ENCODE data around the gene BHLHA9.
"Not testable (repeated sequence)": the region's sequence is repeated elsewhere in the genome, so short reads cannot be mapped to it uniquely, and the experiment has no call there.

Gene BHLHA9

DNA sequence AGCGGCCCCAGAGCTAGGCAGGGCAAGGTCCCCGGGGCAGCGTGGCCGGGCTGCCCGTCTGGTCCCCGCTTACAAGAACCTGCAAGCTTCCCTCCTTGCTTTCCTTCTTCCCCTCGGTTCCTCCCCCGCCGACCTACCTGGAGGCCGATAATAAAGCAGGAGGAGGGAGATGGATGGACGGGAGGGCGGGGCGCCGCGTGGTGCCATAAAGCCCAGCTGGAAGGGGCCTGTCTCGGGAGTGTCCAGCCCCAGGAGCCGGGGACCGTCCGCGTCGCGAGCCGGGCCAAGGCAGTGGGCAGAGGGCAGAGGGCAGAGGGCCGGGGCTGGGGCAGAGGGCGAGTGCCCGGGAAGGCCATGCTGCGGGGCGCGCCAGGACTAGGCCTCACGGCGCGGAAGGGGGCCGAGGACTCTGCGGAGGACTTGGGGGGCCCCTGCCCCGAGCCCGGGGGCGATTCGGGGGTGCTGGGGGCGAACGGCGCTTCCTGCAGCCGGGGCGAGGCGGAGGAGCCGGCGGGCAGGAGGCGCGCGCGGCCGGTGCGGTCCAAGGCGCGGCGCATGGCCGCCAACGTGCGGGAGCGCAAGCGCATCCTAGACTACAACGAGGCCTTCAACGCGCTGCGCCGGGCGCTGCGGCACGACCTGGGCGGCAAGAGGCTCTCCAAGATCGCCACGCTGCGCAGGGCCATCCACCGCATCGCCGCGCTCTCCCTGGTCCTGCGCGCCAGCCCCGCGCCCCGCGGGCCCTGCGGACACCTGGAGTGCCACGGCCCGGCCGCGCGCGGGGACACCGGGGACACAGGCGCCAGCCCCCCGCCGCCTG lies at the start of gene BHLHA9:
BHLHA9 (plus strand) TSS at position 235 of the 820 bp plus-strand sequence; CDS start at position 355, 120 bp downstream.
- no peak for DNase-seq

DNA sequence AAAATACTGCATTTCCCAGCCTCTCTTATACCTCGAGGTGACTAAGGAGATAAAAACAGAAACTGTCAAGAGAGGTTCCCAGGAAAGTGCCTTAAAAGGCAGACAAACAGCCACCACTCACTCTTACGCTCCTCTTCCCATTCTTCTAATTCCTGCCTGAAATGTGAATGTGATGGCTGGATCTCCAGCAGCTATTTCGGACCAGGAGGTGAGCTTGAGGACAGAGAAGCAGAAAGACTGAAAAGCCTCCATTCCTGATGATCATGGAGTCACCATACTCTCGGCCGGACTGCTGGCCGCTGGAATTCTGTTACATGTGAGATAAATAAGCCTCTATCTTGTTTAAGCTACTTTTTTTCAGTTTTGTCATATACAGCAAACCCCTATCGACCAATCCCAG lies 49.0 kb upstream of the BHLHA9 start:
- DNase-seq, result no peak

DNA sequence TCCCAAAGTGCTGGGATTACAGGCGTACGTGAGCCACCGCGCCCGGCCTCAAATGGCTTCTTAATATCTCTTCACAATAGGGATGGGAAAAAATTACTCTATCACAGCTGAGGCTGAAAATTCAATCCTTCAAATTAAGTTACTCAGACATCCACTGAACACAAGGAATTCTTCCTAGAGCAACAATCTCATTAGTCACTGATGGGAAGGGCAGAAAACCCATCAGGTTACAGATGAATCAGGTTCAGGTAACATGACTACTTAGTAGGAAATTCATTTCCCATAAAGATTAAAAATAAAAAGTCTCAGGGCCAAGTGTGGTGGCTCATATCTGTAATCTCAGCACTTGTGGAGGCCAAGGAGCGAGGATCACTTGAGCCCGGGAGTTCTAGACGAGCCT lies 47.9 kb upstream of the BHLHA9 start:
- DNase-seq, result no peak

DNA sequence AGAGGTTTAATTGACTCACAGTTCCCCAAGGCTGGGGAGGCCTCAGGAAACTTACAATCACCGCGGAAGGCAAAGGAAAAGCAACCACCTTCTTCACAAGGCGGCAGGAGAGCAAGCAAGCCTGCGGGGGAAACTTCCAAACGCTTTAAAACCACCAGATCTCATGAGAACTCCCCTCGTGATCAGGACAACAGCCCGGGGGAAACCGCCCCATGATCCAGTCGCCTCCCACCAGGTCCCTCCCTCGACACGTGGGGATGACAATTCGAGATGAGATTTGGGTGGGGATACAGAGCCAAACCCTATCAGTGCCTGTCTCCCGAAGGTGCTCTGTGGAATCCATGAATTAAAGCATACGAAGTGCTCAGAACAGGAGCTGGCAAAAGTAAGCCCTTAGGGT lies 46.6 kb upstream of the BHLHA9 start:
- no peak for DNase-seq

GRCh38 chr17:1224330-1224729 lies 45.9 kb upstream of the BHLHA9 start:
- no peak for DNase-seq

- DNase-seq, result no peak
Observed at GRCh38 chr17:1226308-1226707, 43.9 kb upstream of the BHLHA9 start.

DNA sequence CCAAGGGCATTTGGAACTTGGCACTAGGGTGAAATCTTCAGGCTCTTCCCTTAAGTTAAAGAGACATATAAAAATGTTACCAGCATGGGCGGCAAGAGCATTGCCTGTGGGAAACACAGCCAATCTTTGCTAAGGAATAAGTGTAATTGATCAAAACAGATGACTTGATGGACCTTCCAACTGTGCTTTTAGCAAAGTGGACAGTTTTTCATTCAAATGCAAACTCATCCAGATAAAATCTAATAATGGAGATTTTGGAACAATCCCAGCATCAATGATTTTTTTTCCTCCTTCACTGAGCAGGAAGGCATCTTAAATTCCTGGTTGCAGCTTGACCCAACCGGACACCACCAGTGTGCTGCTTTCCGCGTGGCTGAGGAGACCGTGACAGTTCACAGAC lies 42.9 kb upstream of the BHLHA9 start:
- no peak for DNase-seq

- no peak for DNase-seq
Observed at GRCh38 chr17:1227917-1228780, 42.1 kb upstream of the BHLHA9 start.

DNA sequence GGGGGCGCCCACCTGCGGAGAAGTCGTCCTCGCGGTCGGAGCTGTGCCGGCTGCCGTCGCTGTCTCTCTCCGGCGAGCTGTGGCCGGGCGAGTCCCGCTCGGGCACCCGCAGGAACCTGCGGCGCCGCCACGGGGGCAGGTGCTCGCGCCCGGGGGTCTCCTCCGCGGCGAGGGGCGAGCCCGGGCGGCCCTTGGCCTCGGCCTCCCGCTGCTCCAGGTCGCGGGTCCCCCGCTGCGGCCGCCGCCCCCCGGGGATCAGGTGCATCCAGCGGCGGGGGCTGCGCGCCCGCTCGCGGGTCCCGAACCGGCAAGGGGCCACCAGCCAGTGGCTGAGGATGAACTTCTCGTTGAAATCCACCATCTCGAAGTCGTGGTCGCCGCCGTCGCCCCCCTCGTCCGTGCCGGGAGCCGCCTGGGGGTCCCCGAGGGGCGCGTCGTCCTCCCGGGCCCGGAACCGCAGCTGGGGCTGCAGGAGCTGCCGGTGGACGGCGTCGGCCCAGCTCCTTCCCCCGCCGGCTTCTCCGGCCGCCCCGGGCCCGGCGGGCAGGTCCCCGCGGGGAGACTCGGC lies 41.4 kb upstream of the BHLHA9 start:
- no peak for DNase-seq

- DNase-seq, result peak; percentile 40
Observed at GRCh38 chr17:1229349-1229899, 40.8 kb upstream of the BHLHA9 start.

GRCh38 chr17:1229900-1230501 lies 40.2 kb upstream of the BHLHA9 start:
- DNase-seq, result no peak

GRCh38 chr17:1231456-1231855 lies 38.8 kb upstream of the BHLHA9 start:
- no peak for DNase-seq

DNA sequence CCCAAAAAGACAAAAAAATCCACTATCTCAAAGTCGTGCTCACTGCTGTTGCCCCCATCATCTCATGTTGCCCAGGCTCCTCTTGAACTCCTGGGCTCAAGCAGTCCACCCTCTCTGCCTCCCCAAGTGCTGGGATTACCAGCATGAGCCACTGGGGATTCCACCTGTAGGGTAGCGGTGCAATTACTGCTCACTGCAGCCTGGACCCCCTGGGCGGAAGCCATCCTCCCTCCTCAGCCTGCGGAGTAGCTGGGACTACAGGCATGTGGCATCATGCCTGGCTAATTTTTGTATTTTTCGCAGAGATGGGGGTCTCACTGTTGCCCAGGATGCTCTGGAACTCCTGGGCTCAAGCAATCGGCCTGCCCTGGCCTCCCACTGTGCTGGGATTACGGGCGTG lies 37.9 kb upstream of the BHLHA9 start:
- DNase-seq, result no peak

DNA sequence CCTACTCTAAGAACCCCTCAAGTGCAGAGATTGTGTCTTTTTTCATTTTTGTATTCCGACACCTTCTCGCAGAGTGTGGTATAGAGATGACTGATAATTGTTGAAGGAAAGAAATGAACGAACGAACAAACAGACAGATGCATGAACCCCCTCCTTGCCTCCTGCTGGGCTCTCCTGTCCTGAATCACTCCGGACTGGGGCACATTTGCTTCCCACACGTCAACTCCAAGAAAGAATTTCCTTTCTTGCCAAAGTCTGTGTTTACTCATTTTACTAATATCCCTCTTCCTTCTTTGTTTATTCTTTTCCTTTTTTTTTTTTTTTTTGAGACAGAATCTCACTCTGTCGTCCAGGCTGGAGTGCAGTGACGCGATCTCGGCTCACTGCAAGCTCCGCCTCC lies 37.5 kb upstream of the BHLHA9 start:
- DNase-seq, result no peak

GRCh38 chr17:1234455-1234854 lies 35.8 kb upstream of the BHLHA9 start:
- DNase-seq, result no peak

- no peak for DNase-seq
Observed at GRCh38 chr17:1237471-1237870, 32.8 kb upstream of the BHLHA9 start.

GRCh38 chr17:1239210-1239609 lies 31.0 kb upstream of the BHLHA9 start:
- DNase-seq, result no peak

DNA sequence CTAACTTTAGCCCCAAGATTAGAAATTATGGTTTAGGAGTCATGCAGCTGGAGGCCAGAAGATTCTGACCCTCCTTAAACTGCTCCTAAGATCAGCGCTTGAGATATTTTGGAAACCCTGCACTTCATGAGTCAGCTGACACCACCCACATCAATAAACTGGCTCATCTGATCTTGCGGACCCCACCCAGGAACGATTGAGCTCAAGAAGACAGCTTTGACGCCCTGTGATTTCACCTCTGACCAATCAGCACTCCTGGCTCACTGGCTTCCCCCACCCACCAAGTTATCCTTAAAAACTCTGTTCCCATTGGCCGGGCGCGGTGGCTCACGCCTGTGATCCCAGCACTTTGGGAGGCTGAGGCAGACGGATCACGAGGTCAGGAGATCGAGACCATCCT lies 29.8 kb upstream of the BHLHA9 start:
- not testable (repeated sequence) for DNase-seq

- no peak for DNase-seq
Observed at GRCh38 chr17:1241929-1242328, 28.3 kb upstream of the BHLHA9 start.

- DNase-seq, result no peak
Observed at GRCh38 chr17:1244606-1245012, 25.6 kb upstream of the BHLHA9 start.

GRCh38 chr17:1251866-1252608 lies 18.2 kb upstream of the BHLHA9 start:
- DNase-seq, result no peak

- DNase-seq, result no peak
Observed at GRCh38 chr17:1255041-1255440, 15.2 kb upstream of the BHLHA9 start.

All from activated CD4-positive, CD25-positive, alpha-beta regulatory T cell treated with anti-CD3 and anti-CD28 coated beads, Interleukin-2, amount 50 U/mL, for 72 hours (primary cell).